ENCODE results near the gene ARSB.
A peak's percentile ranks its signal among the peaks of the same experiment; 100 is the strongest.
"Not testable (repeated sequence)": the region's sequence is repeated elsewhere in the genome, so short reads cannot be mapped to it uniquely, and the experiment has no call there.

ARSB gene

DNA sequence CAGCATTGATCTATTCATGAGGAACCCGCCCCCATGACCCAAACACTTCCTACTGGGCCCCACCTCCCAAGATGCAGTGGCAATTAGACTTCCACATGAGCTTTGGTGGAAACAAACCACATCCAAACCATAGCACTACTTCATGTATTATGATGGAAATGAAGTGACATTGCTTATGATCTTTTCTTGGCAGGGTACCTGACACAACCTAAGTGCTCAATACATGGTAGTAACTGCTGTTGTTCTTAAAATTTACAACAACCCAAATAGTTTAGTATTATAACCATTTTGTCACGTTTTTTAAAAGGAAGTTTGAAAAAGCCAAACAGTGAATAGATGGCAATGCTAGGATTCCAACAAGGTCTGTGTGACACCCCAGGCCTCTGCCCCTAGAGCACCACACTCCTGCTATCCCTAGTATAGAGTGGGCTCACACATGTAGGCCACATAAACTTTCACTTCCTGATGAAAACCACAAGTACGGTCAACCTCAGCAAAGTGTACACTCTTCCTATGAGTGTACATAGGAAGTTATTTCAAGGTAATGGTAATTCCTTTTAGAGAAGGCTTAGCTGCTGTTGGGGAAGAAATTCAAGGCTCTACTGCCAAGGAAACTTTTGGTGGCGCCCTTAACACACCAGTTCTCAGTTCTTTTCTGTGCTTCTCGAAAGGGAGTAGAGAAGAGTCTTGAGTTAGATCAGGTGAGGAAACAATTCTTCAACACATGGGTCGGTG, 97.6 kb downstream of the ARSB start:
- TF ChIP-seq LEF1 (IDR thresholded peaks at IDR 0.05; ENCODE audit: borderline replicate concordance): no peak
- TF ChIP-seq HDGF (IDR thresholded peaks at IDR 0.05; ENCODE audit: borderline replicate concordance): no peak
- TF ChIP-seq FOXK2 (IDR thresholded peaks at IDR 0.05): no peak
- no peak for TF ChIP-seq FOXA1 (IDR thresholded peaks at IDR 0.05)
- TF ChIP-seq NFRKB (IDR thresholded peaks at IDR 0.05): no peak
- TF ChIP-seq, protein P1, sequence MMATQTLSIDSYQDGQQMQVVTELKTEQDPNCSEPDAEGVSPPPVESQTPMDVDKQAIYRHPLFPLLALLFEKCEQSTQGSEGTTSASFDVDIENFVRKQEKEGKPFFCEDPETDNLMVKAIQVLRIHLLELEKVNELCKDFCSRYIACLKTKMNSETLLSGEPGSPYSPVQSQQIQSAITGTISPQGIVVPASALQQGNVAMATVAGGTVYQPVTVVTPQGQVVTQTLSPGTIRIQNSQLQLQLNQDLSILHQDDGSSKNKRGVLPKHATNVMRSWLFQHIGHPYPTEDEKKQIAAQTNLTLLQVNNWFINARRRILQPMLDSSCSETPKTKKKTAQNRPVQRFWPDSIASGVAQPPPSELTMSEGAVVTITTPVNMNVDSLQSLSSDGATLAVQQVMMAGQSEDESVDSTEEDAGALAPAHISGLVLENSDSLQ (IDR thresholded peaks at IDR 0.05): no peak
- TF ChIP-seq CTBP1 (IDR thresholded peaks at IDR 0.05; ENCODE audit: borderline replicate concordance): no peak
- TF ChIP-seq SP1 (IDR thresholded peaks at IDR 0.05): no peak
- TF ChIP-seq ARNT (IDR thresholded peaks at IDR 0.05): no peak
- no peak for TF ChIP-seq BHLHE40 (IDR thresholded peaks at IDR 0.05; ENCODE audit: borderline replicate concordance)
- no peak for TF ChIP-seq L3MBTL2 (conservative IDR thresholded peaks at IDR 0.05)
- no peak for TF ChIP-seq TARDBP (IDR thresholded peaks at IDR 0.05)
- TF ChIP-seq ZNF384 (IDR thresholded peaks at IDR 0.05): no peak
- no peak for TF ChIP-seq ELF4 (IDR thresholded peaks at IDR 0.05)
- POLR2A ChIA-PET: no interaction called here
- no peak for DNase-seq (ENCODE audit: extremely low spot score)
- CTCF ChIA-PET: no interaction called here

DNA sequence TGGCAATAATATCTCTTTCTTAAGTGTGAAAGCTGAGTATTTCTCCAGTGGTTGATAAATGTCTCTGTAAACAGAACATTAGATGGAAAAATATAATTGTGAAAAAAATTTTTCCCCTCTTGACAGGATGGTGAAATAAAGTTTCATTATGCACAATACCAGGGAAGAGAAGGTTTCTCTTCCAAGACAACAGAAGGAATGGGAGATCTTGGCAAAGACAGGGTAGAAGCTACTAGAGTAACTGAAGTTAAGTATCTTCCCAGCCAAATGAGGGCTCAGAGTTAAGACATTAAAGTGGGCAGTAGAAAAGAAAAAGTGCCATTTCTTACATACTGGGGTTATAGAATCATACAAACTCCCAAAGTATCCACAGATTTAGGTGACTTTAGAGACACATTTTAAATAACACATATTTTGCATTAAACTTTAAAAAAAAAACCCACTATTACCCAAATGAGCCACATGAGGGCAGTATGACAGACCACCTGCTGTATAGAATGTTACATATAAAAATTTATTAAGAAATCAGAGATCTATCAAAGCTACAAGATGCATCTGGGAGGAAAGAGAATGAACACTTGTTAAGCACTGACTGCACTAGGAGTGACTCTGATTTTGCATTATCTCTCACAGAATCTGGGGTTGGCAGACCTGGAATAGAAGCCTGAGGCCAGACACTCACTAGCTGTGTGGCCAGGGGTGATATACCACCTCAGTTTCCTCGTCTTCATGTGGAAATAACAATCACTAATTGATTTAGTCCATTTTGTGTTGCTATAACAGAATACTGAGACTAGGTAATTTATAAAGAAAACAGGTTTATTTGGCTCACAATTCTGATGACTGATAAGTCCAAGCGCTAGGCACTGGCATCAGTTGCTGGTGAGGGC, 98.5 kb downstream of the ARSB start:
- POLR2A ChIA-PET: no interaction called here
- CTCF ChIA-PET: interaction anchor here (1.3 to 1.7 kb wide), 2 partner anchors 13 to 79 kb away, joined by 4 to 5 read pairs; no protein-coding TSS in a partner anchor
- no peak for TF ChIP-seq ELF4 (IDR thresholded peaks at IDR 0.05)
- TF ChIP-seq ZNF384 (IDR thresholded peaks at IDR 0.05): 0 out of 2 replicates have a peak, but pooled peaks have one; percentile 50
- peak; percentile 14 for DNase-seq (ENCODE audit: extremely low spot score)

DNA sequence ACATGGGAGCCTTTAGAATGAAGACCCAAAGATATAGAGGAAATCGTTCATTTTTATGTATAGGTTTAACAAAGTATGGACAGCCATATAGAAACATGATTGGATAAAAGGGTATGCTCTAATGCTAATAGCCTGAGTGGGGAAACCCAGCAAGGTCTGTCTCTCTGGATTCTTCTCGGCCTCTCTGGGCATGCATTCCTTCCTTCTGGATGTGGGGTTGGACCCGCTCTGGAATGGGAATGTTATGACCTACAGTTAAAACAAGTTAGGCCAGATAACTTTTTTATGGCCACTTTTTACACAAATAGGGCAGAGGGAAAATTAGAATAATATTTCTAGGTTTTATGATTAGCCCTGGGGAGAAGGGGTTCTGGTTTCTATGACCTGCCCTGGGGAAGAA, 103.2 kb downstream of the ARSB start:
- POLR2A ChIA-PET: no interaction called here
- CTCF ChIA-PET: interaction anchor here (0.7 kb wide), 1 partner anchor 100 kb away, joined by 5 read pairs; no protein-coding TSS in a partner anchor

DNA sequence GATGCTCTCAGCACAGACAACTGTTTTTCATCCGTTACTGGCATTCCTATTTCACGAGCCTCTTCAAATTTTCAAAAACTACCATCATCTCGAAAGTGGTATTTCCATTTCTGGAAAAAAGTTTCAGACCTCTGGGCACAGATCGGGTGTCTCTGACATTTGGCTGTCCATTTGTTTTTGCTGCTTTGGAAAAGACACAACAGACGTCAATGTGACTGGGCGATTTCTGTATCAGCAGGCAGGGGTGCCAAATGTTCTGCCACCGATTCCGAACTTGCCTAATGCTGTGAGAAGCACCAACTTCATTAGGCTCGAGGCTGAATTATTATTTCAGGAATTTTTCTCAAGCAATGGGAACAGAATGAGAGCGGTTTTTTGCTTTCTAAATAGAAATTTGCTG, 105.6 kb downstream of the ARSB start:
- ChIA-PET POLR2A (no interaction called here), CTCF (no interaction called here)
- TF ChIP-seq LEF1 (IDR thresholded peaks at IDR 0.05; ENCODE audit: borderline replicate concordance) (no peak), L3MBTL2 (conservative IDR thresholded peaks at IDR 0.05) (no peak), BHLHE40 (IDR thresholded peaks at IDR 0.05; ENCODE audit: borderline replicate concordance) (no peak), FOXA1 (IDR thresholded peaks at IDR 0.05) (no peak)
- TF ChIP-seq, protein P1 (IDR thresholded peaks at IDR 0.05): no peak
- DNase-seq (ENCODE audit: extremely low spot score): no peak

More for the DNA sequence above, 103.2 kb downstream of the ARSB start:
- DNase-seq (ENCODE audit: extremely low spot score): no peak
- TF ChIP-seq L3MBTL2 (conservative IDR thresholded peaks at IDR 0.05) (no peak), LEF1 (IDR thresholded peaks at IDR 0.05; ENCODE audit: borderline replicate concordance) (no peak), TARDBP (IDR thresholded peaks at IDR 0.05) (no peak), BHLHE40 (IDR thresholded peaks at IDR 0.05; ENCODE audit: borderline replicate concordance) (no peak), ARNT (IDR thresholded peaks at IDR 0.05) (no peak), FOXM1 (IDR thresholded peaks at IDR 0.05; ENCODE audit: borderline replicate concordance) (no peak), ELF4 (IDR thresholded peaks at IDR 0.05) (no peak), SP1 (IDR thresholded peaks at IDR 0.05) (no peak), FOXA1 (IDR thresholded peaks at IDR 0.05) (no peak), ZNF384 (IDR thresholded peaks at IDR 0.05) (no peak), HDGF (IDR thresholded peaks at IDR 0.05; ENCODE audit: borderline replicate concordance) (no peak), NFRKB (IDR thresholded peaks at IDR 0.05) (no peak), SUZ12 (IDR thresholded peaks at IDR 0.05) (no peak), FOXK2 (IDR thresholded peaks at IDR 0.05) (no peak), CTBP1 (IDR thresholded peaks at IDR 0.05; ENCODE audit: borderline replicate concordance) (no peak)
- TF ChIP-seq, protein P1 (IDR thresholded peaks at IDR 0.05): no peak

DNA sequence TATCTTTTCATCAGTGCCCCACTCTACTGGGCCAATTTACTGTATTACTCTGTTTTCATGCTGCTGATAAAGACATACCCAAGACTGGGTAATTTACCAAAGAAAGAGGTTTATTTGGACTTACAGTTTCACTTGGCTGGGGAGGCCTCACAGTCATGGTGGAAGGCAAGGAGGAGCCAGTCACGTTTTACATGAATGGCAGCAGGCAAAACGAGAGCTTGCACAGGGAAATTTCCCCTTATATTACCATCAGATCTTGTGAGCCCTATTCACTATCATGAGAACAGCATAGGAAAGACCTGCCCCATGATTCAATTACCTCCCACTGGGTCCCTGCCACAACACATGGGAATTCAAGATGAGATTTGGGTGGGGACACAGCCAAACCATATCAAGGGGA, 119.0 kb downstream of the ARSB start:
- CTCF ChIA-PET; POLR2A ChIA-PET; DNase-seq (ENCODE audit: extremely low spot score): not testable (repeated sequence)

DNA sequence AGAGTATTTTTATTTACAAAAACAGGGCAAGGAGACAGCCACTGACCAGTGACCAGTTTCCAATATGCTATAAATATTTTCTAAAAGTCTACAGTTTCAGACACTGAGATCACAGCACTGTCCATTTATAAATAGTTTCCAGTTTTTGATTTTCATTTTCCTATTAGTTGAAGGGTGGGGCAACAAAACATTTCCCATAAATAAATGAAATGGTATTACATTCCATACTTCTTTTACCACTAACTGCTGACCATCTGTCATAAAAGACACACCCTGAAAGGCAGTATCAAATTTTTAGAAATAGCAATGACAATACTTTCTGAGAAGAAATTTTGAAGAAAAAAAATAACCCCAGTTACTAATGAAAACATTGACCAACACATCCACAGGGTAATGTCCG, 126.7 kb downstream of the ARSB start:
- CTCF ChIA-PET: no interaction called here
- no peak for DNase-seq (ENCODE audit: extremely low spot score)
- TF ChIP-seq NFRKB (IDR thresholded peaks at IDR 0.05) (no peak), HDGF (IDR thresholded peaks at IDR 0.05; ENCODE audit: borderline replicate concordance) (no peak), BHLHE40 (IDR thresholded peaks at IDR 0.05; ENCODE audit: borderline replicate concordance) (no peak), ELF4 (IDR thresholded peaks at IDR 0.05) (no peak), FOXA1 (IDR thresholded peaks at IDR 0.05) (no peak), LEF1 (IDR thresholded peaks at IDR 0.05; ENCODE audit: borderline replicate concordance) (no peak), CTBP1 (IDR thresholded peaks at IDR 0.05; ENCODE audit: borderline replicate concordance) (no peak), ARNT (IDR thresholded peaks at IDR 0.05) (no peak), TARDBP (IDR thresholded peaks at IDR 0.05) (no peak)

More for the DNA sequence above, 126.7 kb downstream of the ARSB start:
- POLR2A ChIA-PET: interaction anchor here (1.1 kb wide), 1 partner anchor 18 kb away, joined by 3 read pairs; no protein-coding TSS in a partner anchor
